Measurements from ENCODE around the gene SPSB1. TPM values are rescaled to one million over a fixed set of nuclear protein-coding genes. Genes with fewer than 3 reads are reported as not detected.

Gene SPSB1
- polyA plus RNA-seq, 1 donor from 2014 or later = 1.4 TPM

GRCh38 chr1:9375912-9376311 lies 83.2 kb downstream of the SPSB1 start:
- Histone ChIP-seq H3K4me3 (ENCODE audit: low read length) (no peak overlapping the region), H3K9ac (ENCODE audit: low read length) (no peak overlapping the region), H3K27me3 (ENCODE audit: insufficient read depth, low read depth, low read length) (no peaks in the 10 kb centered on the region), H3K9me2 (ENCODE audit: insufficient read depth, low read length) (no peaks in the 10 kb centered on the region), H2AFZ (ENCODE audit: low read depth, low read length) (no peak overlapping the region), H3K4me2 (ENCODE audit: low read length) (no peak overlapping the region), H3K36me3 (ENCODE audit: insufficient read depth, low read length) (no peaks in the 10 kb centered on the region), H4K20me1 (ENCODE audit: insufficient read depth) (no peaks in the 10 kb centered on the region), H3K79me2 (replicated peaks; ENCODE audit: insufficient read depth, low read length) (no peaks in the 10 kb centered on the region), H3F3A (ENCODE audit: insufficient read depth, low read length, poor library complexity, severe bottlenecking) (no peaks in the 10 kb centered on the region), H3K27ac (ENCODE audit: low read length) (no peak overlapping the region), H3K9me3 (ENCODE audit: low read length) (no peaks in the 10 kb centered on the region)
- TF ChIP-seq POLR2AphosphoS5 (IDR thresholded peaks at IDR 0.05) = no peak

DNA sequence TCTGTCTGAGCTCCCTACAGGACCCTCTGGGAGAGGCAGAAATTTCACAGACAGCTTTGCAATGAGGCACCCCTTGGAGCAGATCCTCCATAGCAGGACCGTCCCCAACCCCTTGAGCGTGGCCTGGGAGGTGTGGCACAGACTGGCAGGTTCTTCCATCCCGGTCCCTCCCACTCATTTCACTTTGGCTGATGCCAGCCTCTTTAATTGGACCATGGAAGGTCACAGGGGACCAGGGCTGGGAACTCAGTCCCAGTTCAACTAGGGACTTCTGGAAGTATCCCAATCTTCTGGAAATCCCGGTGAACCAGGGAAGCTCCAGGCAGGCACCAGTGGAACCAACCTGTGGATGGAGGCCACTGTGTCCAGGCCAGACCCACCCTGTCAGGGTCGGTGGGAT lies 83.7 kb downstream of the SPSB1 start:
- Histone ChIP-seq H3K27ac (ENCODE audit: low read length) (no peak overlapping the region), H3K4me2 (ENCODE audit: low read length) (no peak overlapping the region), H3K36me3 (ENCODE audit: insufficient read depth, low read length) (no peaks in the 10 kb centered on the region), H3F3A (ENCODE audit: insufficient read depth, low read length, poor library complexity, severe bottlenecking) (no peaks in the 10 kb centered on the region), H3K9me3 (ENCODE audit: low read length) (no peaks in the 10 kb centered on the region), H4K20me1 (ENCODE audit: insufficient read depth) (no peaks in the 10 kb centered on the region), H3K79me2 (replicated peaks; ENCODE audit: insufficient read depth, low read length) (no peaks in the 10 kb centered on the region), H3K4me3 (ENCODE audit: low read length) (no peak overlapping the region), H3K9ac (ENCODE audit: low read length) (no peak overlapping the region), H2AFZ (ENCODE audit: low read depth, low read length) (no peak overlapping the region), H3K9me2 (ENCODE audit: insufficient read depth, low read length) (no peaks in the 10 kb centered on the region), H3K27me3 (ENCODE audit: insufficient read depth, low read depth, low read length) (no peaks in the 10 kb centered on the region)
- TF ChIP-seq, protein P1, sequence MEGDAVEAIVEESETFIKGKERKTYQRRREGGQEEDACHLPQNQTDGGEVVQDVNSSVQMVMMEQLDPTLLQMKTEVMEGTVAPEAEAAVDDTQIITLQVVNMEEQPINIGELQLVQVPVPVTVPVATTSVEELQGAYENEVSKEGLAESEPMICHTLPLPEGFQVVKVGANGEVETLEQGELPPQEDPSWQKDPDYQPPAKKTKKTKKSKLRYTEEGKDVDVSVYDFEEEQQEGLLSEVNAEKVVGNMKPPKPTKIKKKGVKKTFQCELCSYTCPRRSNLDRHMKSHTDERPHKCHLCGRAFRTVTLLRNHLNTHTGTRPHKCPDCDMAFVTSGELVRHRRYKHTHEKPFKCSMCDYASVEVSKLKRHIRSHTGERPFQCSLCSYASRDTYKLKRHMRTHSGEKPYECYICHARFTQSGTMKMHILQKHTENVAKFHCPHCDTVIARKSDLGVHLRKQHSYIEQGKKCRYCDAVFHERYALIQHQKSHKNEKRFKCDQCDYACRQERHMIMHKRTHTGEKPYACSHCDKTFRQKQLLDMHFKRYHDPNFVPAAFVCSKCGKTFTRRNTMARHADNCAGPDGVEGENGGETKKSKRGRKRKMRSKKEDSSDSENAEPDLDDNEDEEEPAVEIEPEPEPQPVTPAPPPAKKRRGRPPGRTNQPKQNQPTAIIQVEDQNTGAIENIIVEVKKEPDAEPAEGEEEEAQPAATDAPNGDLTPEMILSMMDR (IDR thresholded peaks at IDR 0.05; ENCODE audit: poor library complexity, severe bottlenecking) = no peak
- TF ChIP-seq EP300 (conservative IDR thresholded peaks at IDR 0.05; ENCODE audit: poor library complexity, severe bottlenecking) (no peak), MXI1 (conservative IDR thresholded peaks at IDR 0.05; ENCODE audit: poor library complexity, severe bottlenecking) (no peak), REST (IDR thresholded peaks at IDR 0.05; ENCODE audit: borderline replicate concordance) (no peak), SMC3 (conservative IDR thresholded peaks at IDR 0.05; ENCODE audit: poor library complexity) (no peak), EZH2 (IDR thresholded peaks at IDR 0.05; ENCODE audit: borderline replicate concordance, insufficient read depth, low read length, poor library complexity, severe bottlenecking) (no peak), TAF1 (IDR thresholded peaks at IDR 0.05; ENCODE audit: low read depth) (no peak), RAD21 (conservative IDR thresholded peaks at IDR 0.05) (no peak), POLR2AphosphoS5 (IDR thresholded peaks at IDR 0.05) (no peak)

DNA sequence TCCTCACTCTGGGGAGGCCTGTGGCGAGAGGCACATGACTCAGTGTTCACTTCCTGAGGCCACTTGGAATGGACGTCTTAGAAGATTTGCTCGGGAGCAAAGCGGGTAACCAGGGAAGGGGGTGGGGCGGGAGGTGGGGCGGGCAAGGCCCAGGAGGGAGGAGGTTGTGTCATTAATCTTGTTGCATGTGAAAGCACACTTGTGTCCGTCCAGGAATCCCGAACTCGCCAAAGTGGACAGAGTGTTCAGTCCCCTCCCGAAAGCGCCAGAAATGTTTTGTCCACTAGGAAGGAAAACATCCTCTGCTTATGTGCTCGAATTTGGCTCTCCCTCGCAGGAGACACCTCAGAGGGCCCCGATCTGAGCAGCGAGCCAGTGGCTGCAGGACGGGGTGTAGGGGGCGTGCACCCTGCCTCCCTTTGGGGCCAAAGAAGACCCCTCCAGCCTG lies 84.2 kb downstream of the SPSB1 start:
- H3K27ac ChIP-seq (ENCODE audit: low read length) = no peak overlapping the region
- H3K4me2 ChIP-seq (ENCODE audit: low read length) = no peak overlapping the region
- no peaks in the 10 kb centered on the region for H3K9me3 ChIP-seq (ENCODE audit: low read length)
- H3K9ac ChIP-seq (ENCODE audit: low read length) = no peak overlapping the region
- TF ChIP-seq EZH2 (IDR thresholded peaks at IDR 0.05; ENCODE audit: borderline replicate concordance, insufficient read depth, low read length, poor library complexity, severe bottlenecking) (no peak), MXI1 (conservative IDR thresholded peaks at IDR 0.05; ENCODE audit: poor library complexity, severe bottlenecking) (no peak), POLR2AphosphoS5 (IDR thresholded peaks at IDR 0.05) (no peak), EP300 (conservative IDR thresholded peaks at IDR 0.05; ENCODE audit: poor library complexity, severe bottlenecking) (no peak), RAD21 (conservative IDR thresholded peaks at IDR 0.05) (no peak), TAF1 (IDR thresholded peaks at IDR 0.05; ENCODE audit: low read depth) (no peak), SMC3 (conservative IDR thresholded peaks at IDR 0.05; ENCODE audit: poor library complexity) (no peak), REST (IDR thresholded peaks at IDR 0.05; ENCODE audit: borderline replicate concordance) (no peak)
- TF ChIP-seq, protein P1 (IDR thresholded peaks at IDR 0.05; ENCODE audit: poor library complexity, severe bottlenecking) = no peak
- no peaks in the 10 kb centered on the region for H3F3A ChIP-seq (ENCODE audit: insufficient read depth, low read length, poor library complexity, severe bottlenecking)
- H3K4me3 ChIP-seq (ENCODE audit: low read length) = no peak overlapping the region
- no peaks in the 10 kb centered on the region for H4K20me1 ChIP-seq (ENCODE audit: insufficient read depth)
- no peak overlapping the region for H2AFZ ChIP-seq (ENCODE audit: low read depth, low read length)
- no peaks in the 10 kb centered on the region for H3K9me2 ChIP-seq (ENCODE audit: insufficient read depth, low read length)
- H3K79me2 ChIP-seq (replicated peaks; ENCODE audit: insufficient read depth, low read length) = no peaks in the 10 kb centered on the region
- H3K36me3 ChIP-seq (ENCODE audit: insufficient read depth, low read length) = no peaks in the 10 kb centered on the region
- H3K27me3 ChIP-seq (ENCODE audit: insufficient read depth, low read depth, low read length) = no peaks in the 10 kb centered on the region

All from neural cell (in vitro differentiated cells).